ENCODE data around the gene GANAB. TPM values are rescaled to one million over a fixed set of nuclear protein-coding genes. Genes with fewer than 3 reads are reported as not detected.

The GANAB gene
- total RNA-seq, 6 donors from 2014 or later, result 82.3 to 240 (median 138) TPM

GRCh38 chr11:62593434-62594044 lies 52.9 kb downstream of the GANAB start:
- peaks cover 27 to 55% (median 52%) of the 10 kb centered on the region in 4 donors for H3K36me3 ChIP-seq
- peaks cover 30 to 46% (median 34%) of the 10 kb centered on the region in 4 donors for H3K4me1 ChIP-seq
- 57 to 59% methylated on average over 12 to 13 of the region's 13 CpGs for WGBS, 2 donors
- H3K27me3 ChIP-seq, result no peaks in the 10 kb centered on the region
- no peak for TF ChIP-seq POLR2A (IDR thresholded peaks at IDR 0.05)
- no peak for TF ChIP-seq EP300 (IDR thresholded peaks at IDR 0.05)
- no peak for TF ChIP-seq POLR2AphosphoS5 (IDR thresholded peaks at IDR 0.05)
- peak; percentile 40 to 64 (median 51) for TF ChIP-seq CTCF (IDR thresholded peaks at IDR 0.05)
- peak in 1 of 2 donors; percentile 87 for DNase-seq
- H3K27ac ChIP-seq, result peak overlapping the region in 2 of 4 donors; percentile 94 to 97
- H3K9me3 ChIP-seq, result no peaks in the 10 kb centered on the region
- ATAC-seq (ENCODE audit: low FRiP score in 2 of 2), result peak; percentile 31 to 54
- H3K4me3 ChIP-seq, result no peak overlapping the region

- DNase-seq (no peak), ATAC-seq (ENCODE audit: low FRiP score in 2 of 2) (no peak)
- H3K27me3 ChIP-seq, result no peaks in the 10 kb centered on the region
- H3K27ac ChIP-seq, result peak overlapping the region; percentile 94 to 97 (median 95)
- peaks cover 28 to 43% (median 31%) of the 10 kb centered on the region in 4 donors for H3K4me1 ChIP-seq
- 74 to 79% methylated on average over 8 of the region's 8 CpGs for WGBS, 2 donors
- H3K36me3 ChIP-seq, result peaks cover 29 to 55% (median 49%) of the 10 kb centered on the region in 4 donors
- H3K4me3 ChIP-seq, result no peak overlapping the region
- TF ChIP-seq EP300 (IDR thresholded peaks at IDR 0.05) (no peak), POLR2AphosphoS5 (IDR thresholded peaks at IDR 0.05) (no peak), CTCF (IDR thresholded peaks at IDR 0.05) (no peak), POLR2A (IDR thresholded peaks at IDR 0.05) (no peak)
- H3K9me3 ChIP-seq, result no peaks in the 10 kb centered on the region
Measured at GRCh38 chr11:62592989-62593421, 53.4 kb downstream of the GANAB start.

GRCh38 chr11:62592146-62592815 lies 54.1 kb downstream of the GANAB start:
- peak overlapping the region; percentile 94 to 97 (median 95) for H3K27ac ChIP-seq
- peaks cover 22 to 53% (median 46%) of the 10 kb centered on the region in 4 donors for H3K36me3 ChIP-seq
- H3K9me3 ChIP-seq, result no peaks in the 10 kb centered on the region
- TF ChIP-seq EP300 (IDR thresholded peaks at IDR 0.05) (no peak), CTCF (IDR thresholded peaks at IDR 0.05) (peak in 1 of 6 experiments; percentile 2)
- ATAC-seq (ENCODE audit: low FRiP score in 2 of 2), result peak; percentile 0 to 2
- H3K4me3 ChIP-seq, result peak overlapping the region; percentile 28 to 87 (median 70)
- 13 to 23% methylated on average over 12 to 17 of the region's 17 CpGs for WGBS, 2 donors
- no peaks in the 10 kb centered on the region for H3K27me3 ChIP-seq
- DNase-seq, result no peak
- peaks cover 28 to 40% (median 31%) of the 10 kb centered on the region in 4 donors for H3K4me1 ChIP-seq

- H3K4me3 ChIP-seq, result peak within 1 kb of the TSS; percentile 57 to 87 (median 70)
- peaks cover 28 to 40% (median 31%) of the 10 kb centered on the region in 4 donors for H3K4me1 ChIP-seq
- H3K27ac ChIP-seq, result peak within 1 kb of the TSS; percentile 94 to 97 (median 95)
- H3K9me3 ChIP-seq, result no peaks in the 10 kb centered on the region
- peak; percentile 90 to 99 for DNase-seq
- 0% methylated on average over 41 to 49 of the region's 58 CpGs for WGBS, 2 donors
- H3K36me3 ChIP-seq, result peaks cover 20 to 53% (median 42%) of the 10 kb centered on the region in 4 donors
- ATAC-seq (ENCODE audit: low FRiP score in 2 of 2), result peak; percentile 97 to 98
- TF ChIP-seq EP300 (IDR thresholded peaks at IDR 0.05), result peak in 1 of 4 donors; percentile 87
- TF ChIP-seq CTCF (IDR thresholded peaks at IDR 0.05), result peak in 3 of 6 experiments; percentile 14 to 21 (median 16)
- TF ChIP-seq POLR2A (IDR thresholded peaks at IDR 0.05), result peak; percentile 51 to 92 (median 76)
- TF ChIP-seq POLR2AphosphoS5 (IDR thresholded peaks at IDR 0.05), result peak; percentile 96 to 99
- no peaks in the 10 kb centered on the region for H3K27me3 ChIP-seq
Measured at GRCh38 chr11:62591448-62592145, 54.8 kb downstream of the GANAB start, which contains the start of gene TUT1. TSS of gene TUT1 (minus strand) at chr11:62591523. CDS start at chr11:62591485, 38 bp downstream.

Measured in upper lobe of left lung (tissue), 6 donors.